ENCODE measurements around the gene NUMBL. TPM values are rescaled to one million over a fixed set of nuclear protein-coding genes. Genes with fewer than 3 reads are reported as not detected.

The NUMBL gene
- total and polyA plus RNA-seq, 4 experiments from 2014 or later, result 0.35 to 20.2 (median 8.7) TPM

- H3K9me3 Mint-ChIP-seq, result no peaks in the 10 kb centered on the region
- peak overlapping the region in 2 of 7 donors; percentile 8 to 46 for H3K27ac Mint-ChIP-seq
- intact Hi-C loops (cut with micrococcal nuclease), result no loop called here
- Histone ChIP-seq H3K9me3 (ENCODE audit: control insufficient read depth in 1 of 2, low read length in 2 of 2) (no peaks in the 10 kb centered on the region), H3K4me1 (ENCODE audit: insufficient read depth, low read length) (no peaks in the 10 kb centered on the region), H3K27ac (ENCODE audit: low read depth, low read length) (no peak overlapping the region), H3K4me3 (ENCODE audit: low read length in 2 of 2) (no peak overlapping the region), H3K36me3 (ENCODE audit: insufficient read depth, low read length) (peaks cover 37% of the 10 kb centered on the region), H3K27me3 (ENCODE audit: insufficient read depth, low read length) (no peaks in the 10 kb centered on the region)
- ChIA-PET CTCF (ENCODE audit: partially characterized antibody) (no interaction called here), POLR2A (ENCODE audit: partially characterized antibody) (no interaction called here)
- H3K36me3 Mint-ChIP-seq, result peaks cover 42 to 50% of the 10 kb centered on the region in 2 donors
- H3K27me3 Mint-ChIP-seq, result no peaks in the 10 kb centered on the region
- DNase-seq, result no peak
- no peak overlapping the region for H3K4me3 Mint-ChIP-seq
- H3K4me1 Mint-ChIP-seq, result peaks cover 4 to 7% (median 5%) of the 10 kb centered on the region in 4 donors
Measured at GRCh38 chr19:40705950-40706619, 15.6 kb upstream of the NUMBL start.

GRCh38 chr19:40705362-40705651, 14.9 kb upstream of the NUMBL start:
- Histone ChIP-seq H3K4me3 (ENCODE audit: low read length in 2 of 2) (no peak overlapping the region), H3K27ac (ENCODE audit: low read depth, low read length) (no peak overlapping the region), H3K4me1 (ENCODE audit: insufficient read depth, low read length) (no peaks in the 10 kb centered on the region), H3K9me3 (ENCODE audit: control insufficient read depth in 1 of 2, low read length in 2 of 2) (no peaks in the 10 kb centered on the region), H3K36me3 (ENCODE audit: insufficient read depth, low read length) (peaks cover 41% of the 10 kb centered on the region), H3K27me3 (ENCODE audit: insufficient read depth, low read length) (no peaks in the 10 kb centered on the region)
- peaks cover 41 to 51% of the 10 kb centered on the region in 2 donors for H3K36me3 Mint-ChIP-seq
- H3K27me3 Mint-ChIP-seq, result no peaks in the 10 kb centered on the region
- H3K4me1 Mint-ChIP-seq, result peaks cover under 1 to 7% (median 4%) of the 10 kb centered on the region in 4 donors
- no peak for DNase-seq
- ChIA-PET POLR2A (ENCODE audit: partially characterized antibody) (no interaction called here), CTCF (ENCODE audit: partially characterized antibody) (no interaction called here)
- H3K9me3 Mint-ChIP-seq, result no peaks in the 10 kb centered on the region
- peak overlapping the region in 1 of 7 donors; percentile 8 for H3K27ac Mint-ChIP-seq
- H3K4me3 Mint-ChIP-seq, result no peak overlapping the region
- intact Hi-C loops (cut with micrococcal nuclease), result no loop called here

- no peak overlapping the region for H3K4me3 ChIP-seq (ENCODE audit: low read length in 2 of 2)
- Mint-ChIP-seq H3K27me3 (no peaks in the 10 kb centered on the region), H3K27ac (peak overlapping the region in 3 of 7 donors; percentile 8 to 64 (median 15)), H3K4me3 (no peak overlapping the region), H3K36me3 (peaks cover 41 to 49% of the 10 kb centered on the region in 2 donors), H3K4me1 (peaks cover 0 to 7% (median 4%) of the 10 kb centered on the region in 4 donors), H3K9me3 (no peaks in the 10 kb centered on the region)
- no peak overlapping the region for H3K27ac ChIP-seq (ENCODE audit: low read depth, low read length)
- H3K9me3 ChIP-seq (ENCODE audit: control insufficient read depth in 1 of 2, low read length in 2 of 2), result no peaks in the 10 kb centered on the region
- no peaks in the 10 kb centered on the region for H3K4me1 ChIP-seq (ENCODE audit: insufficient read depth, low read length)
- ChIA-PET CTCF (ENCODE audit: partially characterized antibody) (interaction anchor here (0.7 to 1.2 kb wide), 2 partner anchors 13 to 44 kb away, joined by 4 to 5 read pairs; no protein-coding TSS in a partner anchor), POLR2A (ENCODE audit: partially characterized antibody) (no interaction called here)
- intact Hi-C loops (cut with micrococcal nuclease), result no loop called here
- DNase-seq, result no peak
- H3K36me3 ChIP-seq (ENCODE audit: insufficient read depth, low read length), result peaks cover 42% of the 10 kb centered on the region
- H3K27me3 ChIP-seq (ENCODE audit: insufficient read depth, low read length), result no peaks in the 10 kb centered on the region
Measured at GRCh38 chr19:40704491-40705361, 14.3 kb upstream of the NUMBL start.

- CTCF ChIA-PET (ENCODE audit: partially characterized antibody), result interaction anchor here (1.2 kb wide), 1 partner anchor 14 kb away, joined by 4 read pairs; no protein-coding TSS in a partner anchor
- peaks cover 0 to 7% (median 2%) of the 10 kb centered on the region in 4 donors for H3K4me1 Mint-ChIP-seq
Measured at GRCh38 chr19:40703029-40703755, 12.7 kb upstream of the NUMBL start.

GRCh38 chr19:40702337-40703012, 12.0 kb upstream of the NUMBL start:
- H3K36me3 ChIP-seq (ENCODE audit: insufficient read depth, low read length), result peaks cover 42% of the 10 kb centered on the region
- POLR2A ChIA-PET (ENCODE audit: partially characterized antibody), result interaction anchor here (1.0 kb wide), 1 partner anchor 39 kb away, joined by 3 read pairs; no protein-coding TSS in a partner anchor

More at GRCh38 chr19:40703029-40703755, 12.7 kb upstream of the NUMBL start:
- DNase-seq, result no peak
- Histone ChIP-seq H3K27ac (ENCODE audit: low read depth, low read length) (no peak overlapping the region), H3K36me3 (ENCODE audit: insufficient read depth, low read length) (peaks cover 42% of the 10 kb centered on the region), H3K4me3 (ENCODE audit: low read length in 2 of 2) (no peak overlapping the region), H3K27me3 (ENCODE audit: insufficient read depth, low read length) (no peaks in the 10 kb centered on the region), H3K9me3 (ENCODE audit: control insufficient read depth in 1 of 2, low read length in 2 of 2) (no peaks in the 10 kb centered on the region), H3K4me1 (ENCODE audit: insufficient read depth, low read length) (no peaks in the 10 kb centered on the region)
- Mint-ChIP-seq H3K36me3 (peaks cover 35 to 42% of the 10 kb centered on the region in 2 donors), H3K27ac (peak overlapping the region in 2 of 7 donors; percentile 29 to 68), H3K27me3 (no peaks in the 10 kb centered on the region), H3K9me3 (no peaks in the 10 kb centered on the region), H3K4me3 (no peak overlapping the region)
- intact Hi-C loops (cut with micrococcal nuclease), result no loop called here
- POLR2A ChIA-PET (ENCODE audit: partially characterized antibody), result interaction anchor here (1.0 kb wide), 1 partner anchor 40 kb away, joined by 3 read pairs; no protein-coding TSS in a partner anchor

GRCh38 chr19:40701758-40702157, 11.3 kb upstream of the NUMBL start:
- H3K4me1 ChIP-seq (ENCODE audit: insufficient read depth, low read length), result no peaks in the 10 kb centered on the region
- no peak overlapping the region for H3K27ac ChIP-seq (ENCODE audit: low read depth, low read length)
- Mint-ChIP-seq H3K27me3 (no peaks in the 10 kb centered on the region), H3K27ac (no peak overlapping the region), H3K9me3 (no peaks in the 10 kb centered on the region), H3K36me3 (peaks cover 29 to 42% of the 10 kb centered on the region in 2 donors), H3K4me3 (no peak overlapping the region), H3K4me1 (no peaks in the 10 kb centered on the region)
- no peak overlapping the region for H3K4me3 ChIP-seq (ENCODE audit: low read length in 2 of 2)
- no peak for DNase-seq
- intact Hi-C loops (cut with micrococcal nuclease), result no loop called here
- ChIA-PET POLR2A (ENCODE audit: partially characterized antibody) (interaction anchor here (0.6 kb wide), 1 partner anchor 86 kb away, joined by 3 read pairs; no protein-coding TSS in a partner anchor), CTCF (ENCODE audit: partially characterized antibody) (no interaction called here)
- peaks cover 42% of the 10 kb centered on the region for H3K36me3 ChIP-seq (ENCODE audit: insufficient read depth, low read length)
- H3K9me3 ChIP-seq (ENCODE audit: control insufficient read depth in 1 of 2, low read length in 2 of 2), result no peaks in the 10 kb centered on the region
- no peaks in the 10 kb centered on the region for H3K27me3 ChIP-seq (ENCODE audit: insufficient read depth, low read length)

More at GRCh38 chr19:40702337-40703012, 12.0 kb upstream of the NUMBL start:
- Mint-ChIP-seq H3K9me3 (no peaks in the 10 kb centered on the region), H3K27ac (peak overlapping the region in 2 of 7 donors; percentile 63 to 64), H3K4me3 (no peak overlapping the region), H3K4me1 (peaks cover 0 to 2% (median 0%) of the 10 kb centered on the region in 4 donors), H3K36me3 (peaks cover 33 to 42% of the 10 kb centered on the region in 2 donors), H3K27me3 (no peaks in the 10 kb centered on the region)
- no peak for DNase-seq
- intact Hi-C loops (cut with micrococcal nuclease), result no loop called here
- no peaks in the 10 kb centered on the region for H3K4me1 ChIP-seq (ENCODE audit: insufficient read depth, low read length)
- H3K27me3 ChIP-seq (ENCODE audit: insufficient read depth, low read length), result no peaks in the 10 kb centered on the region
- no peaks in the 10 kb centered on the region for H3K9me3 ChIP-seq (ENCODE audit: control insufficient read depth in 1 of 2, low read length in 2 of 2)
- CTCF ChIA-PET (ENCODE audit: partially characterized antibody), result interaction anchor here (0.6 kb wide), 1 partner anchor 447 kb away, joined by 6 read pairs; no protein-coding TSS in a partner anchor
- H3K27ac ChIP-seq (ENCODE audit: low read depth, low read length), result no peak overlapping the region
- no peak overlapping the region for H3K4me3 ChIP-seq (ENCODE audit: low read length in 2 of 2)
